Body of pancreas (tissue), 4 donors: Measurements from ENCODE around the gene GNAO1. TPM values are rescaled to one million over a fixed set of nuclear protein-coding genes. Genes with fewer than 3 reads are reported as not detected.

Experiments used
- ATAC-seq: fragments of 150-250 bp; one replicate; pipeline ENCODE4 v1.9.1; 2016
- DNase-seq, 4 donors: peaks; one replicate each; pipeline ENCODE4 v3.0.0-alpha.2; 2019
- H3K27ac ChIP-seq, 4 donors: fragments of 200-600 bp; sonication (generic); 1 replicate in 3 of 4; 2 replicates in 1 of 4; pipeline versions ENCODE4 v1.5.1 to v1.6.1; 2016 to 2019; ENCODE audit warnings: mild to moderate bottlenecking in 1 of 4, mixed read lengths in 1 of 4, moderate library complexity in 1 of 4
- H3K27me3 ChIP-seq, 2 donors: fragments of 200-600 bp; sonication (generic); one replicate each; pipeline ENCODE4 v1.6.0; 2016; ENCODE audit warnings: mild to moderate bottlenecking in 1 of 2
- H3K36me3 ChIP-seq, 2 donors: fragments of 200-600 bp; sonication (generic); replicated peaks in 1 of 2; 2 replicates each; pipeline ENCODE4 v1.5.1; 2016; ENCODE audit warnings: low read depth in 2 of 2; ENCODE audit not compliant: insufficient read depth in 1 of 2
- H3K4me1 ChIP-seq: fragments of 200-600 bp; sonication (generic); one replicate; pipeline ENCODE4 v1.6.0; 2016
- H3K4me3 ChIP-seq, 2 donors: fragments of 200-600 bp; sonication (generic); 1 replicate in 1 of 2; 2 replicates in 1 of 2; pipeline ENCODE4 v1.5.1; 2016 to 2019
- H3K9me3 ChIP-seq, 3 donors: fragments of 200-600 bp; sonication (generic); 1 replicate in 2 of 3; 2 replicates in 1 of 3; pipeline ENCODE4 v1.5.1; 2016
- POLR2A ChIP-seq, 3 donors: fragments of 450-650 bp; IDR thresholded peaks; one replicate each; pipeline ENCODE4 v1.6.1; 2016; ENCODE audit warnings: antibody characterized with exemption in 3 of 3, mild to moderate bottlenecking in 2 of 3
- WGBS, 2 donors: methylation state at CpG; one replicate each; pipeline ENCODE4 v1.1.5; 2017; 5-methylcytosine and 5-hydroxymethylcytosine counted together
- intact Hi-C: fragments of 100-400 bp; cut with DNase I; formaldehyde crosslinking; loops from one replicate; pipeline ENCODE4 v1.15.1; 2023
- total RNA-seq, 2 donors: library from RNA; depleted of rRNA; stranded (reverse); fragments of >200 nt; gene quantifications; one replicate each; pipeline ENCODE4 v1.1.0, GENCODE V29; 2016
- TF ChIP-seq, protein P1 (sequence below), 7 experiments: fragments of 450-650 bp in 4 of 7; fragments of 200-600 bp in 3 of 7; sonication (generic) in 3 of 7; IDR thresholded peaks; one replicate each; pipeline ENCODE4 v1.5.1; 2016 to 2019; ENCODE audit warnings: antibody characterized with exemption in 7 of 7

Gene GNAO1
- total RNA-seq, 2 donors from 2014 or later, result 1.6 to 3.0 TPM

DNA sequence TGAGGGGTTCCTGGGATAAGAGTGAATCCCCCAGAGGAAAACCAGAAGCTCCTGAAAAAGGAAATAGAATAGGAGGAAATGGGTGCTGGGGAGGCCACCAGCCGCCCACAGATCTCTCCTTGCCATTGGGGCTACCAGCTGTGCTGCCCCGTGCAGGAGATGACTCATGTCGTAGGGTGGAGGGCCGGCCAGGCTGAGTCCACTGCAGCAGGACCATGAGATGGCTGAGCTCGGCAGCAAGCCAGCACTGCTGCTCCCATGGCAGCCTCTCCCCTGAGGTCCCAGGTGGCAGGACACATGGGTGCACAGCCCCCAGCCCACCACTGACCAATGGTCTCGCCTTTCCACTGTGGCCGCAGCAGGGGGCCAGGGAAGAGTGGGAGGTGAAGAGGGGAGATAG lies 95.5 kb downstream of the GNAO1 start:
- WGBS, 2 donors, result 64 to 65% methylated on average over 6 to 7 of the region's 7 CpGs
- Histone ChIP-seq H3K27me3 (no peaks in the 10 kb centered on the region), H3K36me3 (no peaks in the 10 kb centered on the region), H3K27ac (no peak overlapping the region), H3K4me3 (no peak overlapping the region), H3K4me1 (no peaks in the 10 kb centered on the region), H3K9me3 (no peaks in the 10 kb centered on the region)
- no peak for TF ChIP-seq POLR2A (IDR thresholded peaks at IDR 0.05)
- TF ChIP-seq, protein P1, sequence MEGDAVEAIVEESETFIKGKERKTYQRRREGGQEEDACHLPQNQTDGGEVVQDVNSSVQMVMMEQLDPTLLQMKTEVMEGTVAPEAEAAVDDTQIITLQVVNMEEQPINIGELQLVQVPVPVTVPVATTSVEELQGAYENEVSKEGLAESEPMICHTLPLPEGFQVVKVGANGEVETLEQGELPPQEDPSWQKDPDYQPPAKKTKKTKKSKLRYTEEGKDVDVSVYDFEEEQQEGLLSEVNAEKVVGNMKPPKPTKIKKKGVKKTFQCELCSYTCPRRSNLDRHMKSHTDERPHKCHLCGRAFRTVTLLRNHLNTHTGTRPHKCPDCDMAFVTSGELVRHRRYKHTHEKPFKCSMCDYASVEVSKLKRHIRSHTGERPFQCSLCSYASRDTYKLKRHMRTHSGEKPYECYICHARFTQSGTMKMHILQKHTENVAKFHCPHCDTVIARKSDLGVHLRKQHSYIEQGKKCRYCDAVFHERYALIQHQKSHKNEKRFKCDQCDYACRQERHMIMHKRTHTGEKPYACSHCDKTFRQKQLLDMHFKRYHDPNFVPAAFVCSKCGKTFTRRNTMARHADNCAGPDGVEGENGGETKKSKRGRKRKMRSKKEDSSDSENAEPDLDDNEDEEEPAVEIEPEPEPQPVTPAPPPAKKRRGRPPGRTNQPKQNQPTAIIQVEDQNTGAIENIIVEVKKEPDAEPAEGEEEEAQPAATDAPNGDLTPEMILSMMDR (IDR thresholded peaks at IDR 0.05), result no peak
- intact Hi-C loops, result no loop called here
- ATAC-seq, result no peak
- DNase-seq, result no peak

DNA sequence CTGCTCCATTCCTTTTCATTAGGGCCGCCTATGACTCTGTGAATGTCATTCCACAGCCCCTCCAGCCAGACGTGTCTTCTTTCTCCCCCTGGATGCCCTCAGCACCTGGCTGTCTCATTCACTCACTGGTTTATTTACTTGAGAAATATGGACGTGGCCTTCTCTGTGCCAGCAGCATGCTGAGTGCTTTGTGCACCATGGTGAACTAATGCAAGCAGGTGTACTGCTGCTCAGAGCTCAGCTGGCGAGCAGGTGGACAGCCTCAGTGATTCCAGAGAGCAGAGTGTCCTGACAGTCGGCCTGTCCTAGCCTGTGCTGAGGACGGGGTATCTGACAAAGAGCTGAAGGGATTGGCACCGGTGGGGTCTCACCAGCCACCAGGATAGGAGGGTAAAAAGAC lies 96.7 kb downstream of the GNAO1 start:
- no peaks in the 10 kb centered on the region for H3K9me3 ChIP-seq
- ATAC-seq (no peak), DNase-seq (peak in 3 of 4 donors; percentile 24 to 46 (median 30))
- no peak for TF ChIP-seq POLR2A (IDR thresholded peaks at IDR 0.05)
- TF ChIP-seq, protein P1 (IDR thresholded peaks at IDR 0.05), result no peak
- H3K27me3 ChIP-seq, result no peaks in the 10 kb centered on the region
- no peaks in the 10 kb centered on the region for H3K4me1 ChIP-seq
- H3K4me3 ChIP-seq, result no peak overlapping the region
- H3K36me3 ChIP-seq, result no peaks in the 10 kb centered on the region
- intact Hi-C loops, result no loop called here
- no peak overlapping the region for H3K27ac ChIP-seq
- 57 to 65% methylated on average over 7 of the region's 7 CpGs for WGBS, 2 donors

DNA sequence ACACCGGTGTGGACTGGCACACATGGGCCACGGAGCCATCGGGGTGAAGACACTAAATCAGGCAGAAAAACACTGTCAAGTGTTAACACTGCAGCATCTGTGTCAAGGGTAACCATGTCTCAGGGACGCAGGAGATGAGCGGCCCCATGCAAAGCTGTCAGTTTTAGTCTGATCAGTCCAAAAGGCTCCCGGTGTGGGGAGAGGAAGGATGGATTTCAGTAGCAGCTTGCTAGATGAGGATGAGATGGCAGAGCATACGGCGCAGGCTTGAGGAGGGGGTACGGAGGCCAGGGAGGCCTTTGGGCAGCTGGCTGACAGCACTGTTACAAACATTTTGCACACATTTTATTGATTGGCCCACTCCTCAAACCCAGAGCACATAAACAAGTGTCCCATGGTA lies 98.1 kb downstream of the GNAO1 start:
- H3K27ac ChIP-seq, result no peak overlapping the region
- no peaks in the 10 kb centered on the region for H3K4me1 ChIP-seq
- ATAC-seq (no peak), DNase-seq (no peak)
- intact Hi-C loops, result no loop called here
- no peaks in the 10 kb centered on the region for H3K9me3 ChIP-seq
- H3K36me3 ChIP-seq, result no peaks in the 10 kb centered on the region
- no peaks in the 10 kb centered on the region for H3K27me3 ChIP-seq
- no peak for TF ChIP-seq POLR2A (IDR thresholded peaks at IDR 0.05)
- TF ChIP-seq, protein P1 (IDR thresholded peaks at IDR 0.05), result no peak
- H3K4me3 ChIP-seq, result no peak overlapping the region
- 67 to 91% methylated on average over 6 to 9 of the region's 9 CpGs for WGBS, 2 donors

DNA sequence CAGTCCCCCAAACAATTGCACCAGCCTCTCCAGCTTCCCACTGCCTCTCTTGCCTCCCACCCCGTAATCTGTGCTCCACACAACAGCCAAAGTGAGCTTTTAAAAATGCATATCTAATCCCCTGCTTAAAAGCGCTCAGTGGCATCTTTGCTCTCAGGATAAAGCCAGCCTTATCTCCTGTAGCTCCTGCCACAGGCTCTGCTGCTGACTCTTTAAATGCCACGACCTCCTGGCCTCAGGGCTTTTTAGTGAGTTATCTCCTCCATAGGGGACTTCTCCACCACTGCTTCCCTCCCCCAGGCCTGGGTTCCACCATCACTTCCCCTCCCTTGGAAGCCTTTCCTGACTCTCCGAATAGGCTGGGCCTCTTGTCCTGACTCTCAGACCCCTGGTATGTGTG lies 98.6 kb downstream of the GNAO1 start:
- H3K4me3 ChIP-seq, result no peak overlapping the region
- no peak overlapping the region for H3K27ac ChIP-seq
- H3K36me3 ChIP-seq, result no peaks in the 10 kb centered on the region
- 42 to 52% methylated on average over 4 of the region's 4 CpGs for WGBS, 2 donors
- TF ChIP-seq, protein P1 (IDR thresholded peaks at IDR 0.05), result no peak
- no peak for TF ChIP-seq POLR2A (IDR thresholded peaks at IDR 0.05)
- no peak for DNase-seq
- H3K27me3 ChIP-seq, result no peaks in the 10 kb centered on the region
- no peaks in the 10 kb centered on the region for H3K4me1 ChIP-seq
- intact Hi-C loops, result no loop called here
- H3K9me3 ChIP-seq, result no peaks in the 10 kb centered on the region
- ATAC-seq, result no peak

DNA sequence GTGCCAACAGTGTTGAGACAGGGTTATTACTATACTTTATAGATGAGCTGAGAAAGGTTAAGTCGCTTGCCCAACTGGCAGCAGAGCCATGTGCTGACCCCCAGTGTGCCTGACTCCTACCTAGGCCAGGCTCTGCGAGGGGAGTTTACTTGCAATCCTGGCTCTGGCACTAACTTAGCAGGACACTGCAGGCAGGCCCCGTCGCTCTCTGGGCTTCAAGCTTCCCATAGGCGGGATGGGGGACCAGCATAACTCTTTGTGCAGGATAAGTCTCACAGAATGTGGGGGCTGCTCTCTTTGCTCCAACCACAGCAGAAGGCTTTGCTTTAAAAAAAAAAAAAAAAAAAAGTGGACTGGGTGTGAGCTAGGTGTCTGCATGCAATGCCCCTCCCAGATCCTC lies 102.7 kb downstream of the GNAO1 start:
- no peak overlapping the region for H3K4me3 ChIP-seq
- H3K4me1 ChIP-seq, result no peaks in the 10 kb centered on the region
- ATAC-seq (no peak), DNase-seq (no peak)
- no peaks in the 10 kb centered on the region for H3K9me3 ChIP-seq
- intact Hi-C loops, result no loop called here
- H3K27me3 ChIP-seq, result no peaks in the 10 kb centered on the region
- no peak overlapping the region for H3K27ac ChIP-seq
- WGBS, 2 donors, result 94 to 95% methylated on average over 4 to 5 of the region's 5 CpGs
- no peak for TF ChIP-seq POLR2A (IDR thresholded peaks at IDR 0.05)
- TF ChIP-seq, protein P1 (IDR thresholded peaks at IDR 0.05), result no peak
- no peaks in the 10 kb centered on the region for H3K36me3 ChIP-seq
